K562 (cell line): ENCODE results near the gene SPTBN4. TPM values are rescaled to one million over a fixed set of nuclear protein-coding genes. Genes with fewer than 3 reads are reported as not detected.
A peak's percentile ranks its signal among the peaks of the same experiment; 100 is the strongest.

Experiments used
- ATAC-seq: fragments of 200-7000 bp; cut with Tn5 transposase; 3 replicates; pipeline ENCODE4 v1.9.1; 2020; ENCODE audit warnings: moderate library complexity
- BruUV-seq: library from RNA; stranded (reverse); fragments of 400-500 nt; replicated peaks from 2 replicates; lab custom pipeline; 2021; lab: Mats Ljungman, UMichigan
- CTCF ChIA-PET: fragments of 300-600 bp; formaldehyde crosslinking; extraction: SDS; loops from one replicate; lab custom pipeline; 2021; ENCODE audit warnings: low intra/inter-chr PET ratio; lab: Yijun Ruan, JAX
- POLR2A ChIA-PET: fragments of 300-600, 350-650 bp; sonication (Branson Sonifier 250); formaldehyde crosslinking; extraction: SDS; loops from one replicate; lab custom pipeline; 2021; ENCODE audit warnings: antibody characterized with exemption, inconsistent platforms; lab: Yijun Ruan, JAX
- DNase-seq, 4 experiments: peaks; one replicate each; pipeline versions ENCODE4 v3.0.0 to v3.0.0-alpha.2; 2011 to 2018; ENCODE audit warnings: low spot score in 3 of 4, mixed read lengths in 3 of 4; ENCODE audit errors: extremely low read depth in 1 of 4
- FAIRE-seq: peaks from 2 replicates; lab custom pipeline; 2011; peaks lifted over from hg19 to GRCh38; lab: Jason Lieb, UNC
- H2AFZ ChIP-seq: 2 replicates; pipeline ENCODE4 v1.6.0; 2011; ENCODE audit warnings: low read depth, low read length, control low read depth, inconsistent platforms
- H3K27ac ChIP-seq: fragments of 200-600 bp; 3 replicates; pipeline ENCODE4 v1.8.0; 2011; ENCODE audit warnings: low read depth, mild to moderate bottlenecking, control low read depth, inconsistent platforms, low read length, moderate library complexity, mixed read lengths; ENCODE audit errors: extremely low read depth
- H3K27me3 ChIP-seq, 2 experiments: fragments of 300-600 bp in 1 of 2; 2 replicates in 1 of 2; 3 replicates in 1 of 2; pipeline versions ENCODE4 v1.6.0 to v1.8.0; 2011; ENCODE audit warnings: inconsistent platforms in 2 of 2, low read length in 2 of 2, mild to moderate bottlenecking in 1 of 2, mixed read lengths in 1 of 2, moderate library complexity in 1 of 2; ENCODE audit not compliant: control insufficient read depth in 2 of 2, insufficient read depth in 2 of 2
- H3K36me3 ChIP-seq: fragments of 300-600 bp; 3 replicates; pipeline ENCODE4 v1.8.0; 2011; ENCODE audit warnings: mild to moderate bottlenecking, low read length, inconsistent platforms; ENCODE audit not compliant: control insufficient read depth, insufficient read depth
- H3K4me1 ChIP-seq, 2 experiments: fragments of 200-600 bp in 1 of 2; replicated peaks in 1 of 2; 2 replicates in 1 of 2; 3 replicates in 1 of 2; pipeline versions ENCODE4 v1.5.1 to v1.8.0; 2011; ENCODE audit warnings: inconsistent platforms in 2 of 2, low read length in 2 of 2, mild to moderate bottlenecking in 1 of 2, mixed read lengths in 1 of 2, moderate library complexity in 1 of 2; ENCODE audit not compliant: control insufficient read depth in 2 of 2, insufficient read depth in 2 of 2
- H3K4me2 ChIP-seq: 2 replicates; pipeline ENCODE4 v1.6.1; 2011; ENCODE audit warnings: low read length, control low read depth, inconsistent platforms, mixed read lengths; ENCODE audit not compliant: insufficient read depth
- H3K4me3 ChIP-seq: fragments of 200-600 bp; sonication (generic), shearing (Covaris generic); 2 replicates; pipeline ENCODE4 v1.5.1; 2016; ENCODE audit warnings: control low read depth, inconsistent platforms
- H3K79me2 ChIP-seq: fragments of 200-600 bp; 3 replicates; pipeline ENCODE4 v1.8.0; 2011; ENCODE audit warnings: low read length, inconsistent platforms; ENCODE audit not compliant: control insufficient read depth, insufficient read depth
- H3K9ac ChIP-seq, 2 experiments: 2 replicates each; pipeline versions ENCODE4 v1.6.0 to v1.6.1; 2011; ENCODE audit warnings: low read depth in 2 of 2, low read length in 2 of 2, control low read depth in 1 of 2, inconsistent platforms in 1 of 2, mild to moderate bottlenecking in 1 of 2, mixed read lengths in 1 of 2; ENCODE audit not compliant: insufficient read depth in 1 of 2
- H3K9me1 ChIP-seq: one replicate; pipeline ENCODE4 v1.6.0; 2011; ENCODE audit warnings: inconsistent platforms, mild to moderate bottlenecking, low read length, moderate library complexity; ENCODE audit not compliant: control insufficient read depth, insufficient read depth
- H3K9me3 ChIP-seq: replicated peaks from 2 replicates; pipeline ENCODE4 v1.5.1; 2011; ENCODE audit warnings: low read depth, low read length, inconsistent platforms; ENCODE audit not compliant: control insufficient read depth, insufficient read depth
- H4K20me1 ChIP-seq: replicated peaks from 2 replicates; pipeline ENCODE4 v1.6.1; 2011; ENCODE audit warnings: low read length, inconsistent platforms, mixed read lengths; ENCODE audit not compliant: control insufficient read depth, insufficient read depth
- ARID2 ChIP-seq: fragments of 450-650 bp; IDR thresholded peaks from 2 replicates; pipeline ENCODE4 v1.6.1; 2017; ENCODE audit warnings: antibody characterized with exemption, mild to moderate bottlenecking
- EGR1 ChIP-seq: fragments of 450-650 bp; conservative IDR thresholded peaks from 2 replicates; pipeline ENCODE4 v1.6.1; 2017; ENCODE audit warnings: mild to moderate bottlenecking
- KDM5B ChIP-seq: fragments of 200-600 bp; sonication (generic); IDR thresholded peaks from 2 replicates; pipeline ENCODE4 v1.6.1; 2012; ENCODE audit warnings: low read depth, mild to moderate bottlenecking, moderate library complexity, low read length, control low read depth, inconsistent platforms; ENCODE audit not compliant: insufficient replicate concordance
- MTA3 ChIP-seq: fragments of 450-650 bp; formaldehyde crosslinking; IDR thresholded peaks from 2 replicates; pipeline ENCODE4 v1.6.1; 2017; ENCODE audit warnings: mild to moderate bottlenecking, borderline replicate concordance
- RBM15 ChIP-seq: fragments of 200-400 bp; formaldehyde crosslinking; IDR thresholded peaks from 2 replicates; pipeline ENCODE4 v1.6.1; 2018; ENCODE audit warnings: mild to moderate bottlenecking, low read length, moderate library complexity; ENCODE audit not compliant: insufficient read depth
- SAFB2 ChIP-seq: fragments of 200-400 bp; formaldehyde crosslinking; IDR thresholded peaks from 2 replicates; pipeline ENCODE4 v1.6.1; 2018; ENCODE audit warnings: borderline replicate concordance, low read length, low read depth, moderate library complexity; ENCODE audit not compliant: severe bottlenecking
- SETDB1 ChIP-seq: IDR thresholded peaks from one replicate; pipeline ENCODE4 v1.6.1; 2012; ENCODE audit warnings: low read length, control low read depth, inconsistent platforms
- SUPT5H ChIP-seq: fragments of 450-650 bp; IDR thresholded peaks from 2 replicates; pipeline ENCODE4 v1.6.1; 2016
- TAL1 ChIP-seq: fragments of 450-650 bp; IDR thresholded peaks from 2 replicates; pipeline ENCODE4 v1.6.1; 2016; ENCODE audit warnings: mild to moderate bottlenecking
- USF1 ChIP-seq: sonication (generic); formaldehyde crosslinking; IDR thresholded peaks from 2 replicates; pipeline ENCODE4 v1.9.0; 2022; ENCODE audit warnings: mild to moderate bottlenecking, missing genetic modification reagents
- YBX1 ChIP-seq: fragments of 450-650 bp; IDR thresholded peaks from 2 replicates; pipeline ENCODE4 v1.7.1; 2016; ENCODE audit warnings: mild to moderate bottlenecking
- ZNF121 ChIP-seq: sonication (generic); formaldehyde crosslinking; conservative IDR thresholded peaks from 2 replicates; pipeline ENCODE4 v1.8.0; 2022; ENCODE audit warnings: missing genetic modification reagents
- ZNF143 ChIP-seq: sonication (generic); formaldehyde crosslinking; IDR thresholded peaks from 2 replicates; pipeline ENCODE4 v1.9.0; 2022; ENCODE audit warnings: mild to moderate bottlenecking, missing genetic modification reagents
- WGBS: fragments of 100-300 bp; shearing (Covaris generic); methylation state at CpG from one replicate; pipeline ENCODE4 v1.1.6; 2016; ENCODE audit warnings: low coverage, mixed read lengths; ENCODE audit not compliant: insufficient coverage; ENCODE audit errors: missing lambda C conversion rate; 5-methylcytosine and 5-hydroxymethylcytosine counted together
- in situ Hi-C: fragments of 300-500 bp; cut with MboI; formaldehyde crosslinking; loops from 4 replicates; pipeline ENCODE4 v1.15.0; 2018; ENCODE audit warnings: inconsistent platforms, mixed read lengths
- intact Hi-C: fragments of 100-400 bp; cut with micrococcal nuclease; formaldehyde crosslinking; loops from 2 replicates; pipeline ENCODE4 v1.14.2; 2022
- polyA plus RNA-seq, 8 experiments: library from polyadenylated mRNA; depleted of rRNA in 4 of 8; stranded (reverse) in 5 of 8; unstranded in 3 of 8; fragments of >200 nt; fragmentation: Nextera tagmentation in 2 of 8; fragmentation: Illumina TruSeq in 1 of 8; extraction: Ambion mirVana in 2 of 8; extraction: Trizol in 1 of 8; gene quantifications; 2 replicates each; pipeline versions ENCODE4 v1.2.1 to v1.2.3, GENCODE V29; 2011 to 2014; ENCODE audit warnings: inconsistent platforms in 1 of 8, missing spikeins in 1 of 8
- total RNA-seq, 7 experiments: library from RNA; depleted of rRNA in 6 of 7; stranded (reverse); fragments of >200 nt in 6 of 7; fragmentation: Illumina TruSeq in 2 of 7; extraction: Trizol in 2 of 7; gene quantifications; 2 replicates each; pipeline versions ENCODE4 v1.2.1 to v1.2.3, GENCODE V29; 2011 to 2021; ENCODE audit warnings: low replicate concordance in 1 of 7
- TF ChIP-seq, protein P1 (sequence below), 3 experiments: fragments of 200-800 bp in 1 of 3; fragments of 250-450 bp in 1 of 3; fragments of 450-650 bp in 1 of 3; sonication (Bioruptor Pico) in 1 of 3; sonication (Bioruptor generic) in 1 of 3; formaldehyde crosslinking in 1 of 3; IDR thresholded peaks; 2 replicates each; pipeline versions ENCODE4 v1.6.1 to v1.8.0; 2016 to 2022; ENCODE audit warnings: mild to moderate bottlenecking in 2 of 3, missing genetic modification characterization in 2 of 3, missing compliant biosample characterization in 1 of 3, moderate library complexity in 1 of 3

Gene SPTBN4
- total and polyA plus RNA-seq, 9 of the 15 experiments (the other 6 are each of a cell fraction or from before 2014, with no cell fraction given) = 0.01 to 1.5 (median 0.86) TPM

GRCh38 chr19:40524655-40525054 lies 57.9 kb downstream of the SPTBN4 start (continued):
- no peak for TF ChIP-seq SAFB2
- TF ChIP-seq RBM15 = no peak

GRCh38 chr19:40525234-40526051 lies 58.6 kb downstream of the SPTBN4 start:
- DNase-seq = peak in 2 of 4 experiments; percentile 38 to 65
- no peaks in the 10 kb centered on the region for H3K36me3 ChIP-seq
- H3K27me3 ChIP-seq = no peaks in the 10 kb centered on the region
- no peak overlapping the region for H3K4me3 ChIP-seq
- peak overlapping the region in 1 of 2 experiments; percentile 82; a peak in 2 of 4 replicates for H3K9ac ChIP-seq
- intact Hi-C loops (loop anchor here (2.0 kb wide), 1 partner anchor 221 kb away; no protein-coding TSS in a partner anchor), in situ Hi-C loops (no loop called here)
- ChIA-PET POLR2A (interaction anchor here (0.5 to 1.3 kb wide), 3 partner anchors 10 to 252 kb away, joined by 3 to 6 read pairs (median 4); partner anchors contain the start of gene RAB4B), CTCF (interaction anchor here (0.6 kb wide), 1 partner anchor 135 kb away, joined by 4 read pairs; no protein-coding TSS in a partner anchor)
- no peaks in the 10 kb centered on the region for H3K79me2 ChIP-seq
- H2AFZ ChIP-seq = peak overlapping the region; percentile 66
- no peaks in the 10 kb centered on the region for H4K20me1 ChIP-seq
- H3K4me2 ChIP-seq = peak overlapping the region; percentile 50
- 11% methylated on average over 12 of the region's 12 CpGs for WGBS
- no peaks in the 10 kb centered on the region for H3K9me1 ChIP-seq
- H3K4me1 ChIP-seq = peaks cover 54 to 71% of the 10 kb centered on the region in 2 experiments
- H3K27ac ChIP-seq = peak overlapping the region; percentile 3; the same call in 1 of the 3 replicates
- H3K9me3 ChIP-seq = no peaks in the 10 kb centered on the region
- FAIRE-seq = peak; percentile 58
- ATAC-seq = peak; percentile 10; the same call in 1 of the 3 replicates
- no TSS peak for BruUV-seq
- no peak for TF ChIP-seq ARID2
- TF ChIP-seq SETDB1 = no peak
- peak; percentile 98 for TF ChIP-seq ZNF121
- no peak for TF ChIP-seq MTA3
- TF ChIP-seq, protein P1, sequence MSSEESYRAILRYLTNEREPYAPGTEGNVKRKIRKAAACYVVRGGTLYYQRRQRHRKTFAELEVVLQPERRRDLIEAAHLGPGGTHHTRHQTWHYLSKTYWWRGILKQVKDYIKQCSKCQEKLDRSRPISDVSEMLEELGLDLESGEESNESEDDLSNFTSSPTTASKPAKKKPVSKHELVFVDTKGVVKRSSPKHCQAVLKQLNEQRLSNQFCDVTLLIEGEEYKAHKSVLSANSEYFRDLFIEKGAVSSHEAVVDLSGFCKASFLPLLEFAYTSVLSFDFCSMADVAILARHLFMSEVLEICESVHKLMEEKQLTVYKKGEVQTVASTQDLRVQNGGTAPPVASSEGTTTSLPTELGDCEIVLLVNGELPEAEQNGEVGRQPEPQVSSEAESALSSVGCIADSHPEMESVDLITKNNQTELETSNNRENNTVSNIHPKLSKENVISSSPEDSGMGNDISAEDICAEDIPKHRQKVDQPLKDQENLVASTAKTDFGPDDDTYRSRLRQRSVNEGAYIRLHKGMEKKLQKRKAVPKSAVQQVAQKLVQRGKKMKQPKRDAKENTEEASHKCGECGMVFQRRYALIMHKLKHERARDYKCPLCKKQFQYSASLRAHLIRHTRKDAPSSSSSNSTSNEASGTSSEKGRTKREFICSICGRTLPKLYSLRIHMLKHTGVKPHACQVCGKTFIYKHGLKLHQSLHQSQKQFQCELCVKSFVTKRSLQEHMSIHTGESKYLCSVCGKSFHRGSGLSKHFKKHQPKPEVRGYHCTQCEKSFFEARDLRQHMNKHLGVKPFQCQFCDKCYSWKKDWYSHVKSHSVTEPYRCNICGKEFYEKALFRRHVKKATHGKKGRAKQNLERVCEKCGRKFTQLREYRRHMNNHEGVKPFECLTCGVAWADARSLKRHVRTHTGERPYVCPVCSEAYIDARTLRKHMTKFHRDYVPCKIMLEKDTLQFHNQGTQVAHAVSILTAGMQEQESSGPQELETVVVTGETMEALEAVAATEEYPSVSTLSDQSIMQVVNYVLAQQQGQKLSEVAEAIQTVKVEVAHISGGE (CRISPR knock-in tag; IDR thresholded peaks at IDR 0.05) = no peak
- peak; percentile 85 for TF ChIP-seq EGR1
- no peak for TF ChIP-seq SUPT5H
- TF ChIP-seq YBX1 = no peak
- TF ChIP-seq TAL1 = no peak
- TF ChIP-seq KDM5B = peak; percentile 26
- TF ChIP-seq ZNF143 (CRISPR knock-in tag) = no peak
- TF ChIP-seq USF1 (CRISPR knock-in tag) = peak; percentile 25; the same call in 1 of the 2 replicates
